HG02970 (cell line): ENCODE results near the gene TBC1D8.
"Not testable (repeated sequence)": the region's sequence is repeated elsewhere in the genome, so short reads cannot be mapped to it uniquely, and the experiment has no call there.

Source experiments
- ATAC-seq: cut with Tn5 transposase; IDR thresholded peaks from one replicate; pipeline ENCODE4 v1.9.1; 2021; ENCODE audit warnings: mild to moderate bottlenecking, moderate library complexity, moderate number of reproducible peaks; ENCODE audit not compliant: unreplicated experiment, low FRiP score

TBC1D8 gene

DNA sequence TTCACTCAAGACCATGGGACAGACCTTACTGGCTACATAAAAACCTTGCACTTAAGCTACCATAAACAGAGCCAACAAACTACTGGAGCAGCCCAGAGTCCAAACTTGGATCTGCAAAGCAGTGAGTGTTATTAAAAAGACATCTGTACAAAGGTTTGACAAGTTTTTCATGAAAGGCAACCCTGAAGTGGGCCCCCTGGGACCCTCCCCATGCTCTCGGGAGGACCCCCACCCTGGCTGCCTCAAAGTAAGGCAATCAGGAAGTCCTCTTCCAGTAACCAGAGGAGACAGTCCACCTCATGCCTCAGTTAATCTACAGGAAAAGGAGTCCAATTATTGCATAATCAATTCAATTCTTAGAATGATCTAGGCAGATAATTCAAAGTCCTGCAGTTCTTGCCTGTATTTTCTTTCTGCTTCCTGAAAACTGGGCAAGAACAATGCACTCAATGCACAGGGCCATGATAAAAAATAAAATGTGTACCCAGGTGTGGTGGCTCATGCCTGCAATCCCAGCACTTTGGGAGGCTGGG is 69.7 kb downstream of the TBC1D8 start:
- no peak for ATAC-seq

DNA sequence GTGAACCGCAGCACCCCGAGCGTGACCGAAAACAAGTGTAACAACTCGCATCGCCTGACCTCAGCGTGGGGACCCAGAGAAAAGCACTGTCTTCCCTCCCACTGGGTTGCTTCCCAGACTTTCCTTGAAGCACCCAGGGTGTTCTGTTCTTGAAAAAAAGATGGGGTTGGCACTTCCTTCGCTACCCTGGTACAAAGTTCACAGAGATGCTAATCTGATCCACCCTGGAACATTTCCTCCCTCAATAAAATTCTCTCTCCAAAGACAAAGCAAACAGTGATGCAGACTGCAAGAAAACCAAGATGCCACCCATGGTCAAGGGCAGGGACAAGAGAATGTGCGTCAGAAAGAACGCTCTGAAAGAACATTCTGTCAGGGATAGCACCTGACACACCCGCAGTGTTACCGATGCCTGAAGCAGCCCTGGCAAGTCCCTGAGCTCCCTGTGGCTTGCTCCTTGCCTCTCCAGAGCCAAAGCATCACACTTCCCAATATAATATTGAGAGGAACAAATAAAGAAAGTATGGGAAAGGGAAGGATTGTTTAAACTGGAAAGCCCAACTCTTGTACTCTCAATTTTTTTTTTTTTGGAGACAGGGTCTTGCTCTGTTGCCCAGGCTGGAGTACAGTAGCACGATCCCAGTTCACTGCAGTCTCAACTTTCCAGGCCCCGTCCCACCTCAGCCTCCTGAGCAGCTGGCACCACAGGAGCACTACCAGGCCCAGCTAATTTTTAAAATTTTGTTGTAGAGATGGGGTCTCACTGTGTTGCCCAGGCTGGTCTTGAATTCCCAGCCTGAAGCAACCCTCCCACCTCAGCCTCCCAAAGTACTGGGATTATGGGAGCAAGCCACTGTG is 70.7 kb downstream of the TBC1D8 start:
- ATAC-seq, result no peak

- ATAC-seq, result no peak
Measured at GRCh38 chr2:101076581-101076980, 74.6 kb downstream of the TBC1D8 start.

GRCh38 chr2:101064868-101065549 is 86.2 kb downstream of the TBC1D8 start:
- no peak for ATAC-seq

DNA sequence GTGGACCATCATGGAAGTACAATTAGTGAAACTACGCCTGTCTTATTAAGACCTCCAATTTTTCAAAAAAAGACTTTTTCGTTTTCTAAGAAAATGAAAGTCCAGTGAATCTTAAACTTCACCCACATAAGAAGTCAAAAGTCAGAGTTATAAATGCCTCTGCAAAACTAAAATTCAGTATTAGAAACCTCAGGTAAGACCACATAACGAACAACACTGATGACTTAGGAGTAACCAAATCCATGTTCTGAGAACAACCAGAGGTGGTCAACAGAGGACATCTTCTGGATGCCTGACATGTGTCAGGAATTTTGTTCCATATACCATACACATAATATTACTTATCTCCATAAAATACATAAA is 86.7 kb downstream of the TBC1D8 start:
- no peak for ATAC-seq

DNA sequence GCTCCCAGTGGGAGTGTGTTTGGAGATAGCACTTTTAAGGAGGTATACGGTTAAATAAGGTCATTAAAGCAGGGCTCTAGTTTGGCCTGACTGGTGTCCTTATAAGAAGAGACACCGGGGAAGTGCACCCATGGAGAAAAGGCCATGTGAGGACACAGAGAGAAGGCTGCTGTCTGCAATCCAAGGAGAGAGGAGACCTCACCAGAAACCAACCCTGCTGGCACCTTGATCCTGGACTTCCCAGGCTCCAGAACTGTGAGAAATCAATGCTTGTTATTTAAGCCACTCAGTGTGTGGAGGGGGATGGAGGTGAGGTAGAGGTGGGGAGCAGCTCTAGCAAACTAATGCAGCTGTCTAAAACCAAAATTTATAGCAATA is 87.1 kb downstream of the TBC1D8 start:
- no peak for ATAC-seq

- no peak for ATAC-seq
Measured at GRCh38 chr2:101063352-101064124, 87.6 kb downstream of the TBC1D8 start.

DNA sequence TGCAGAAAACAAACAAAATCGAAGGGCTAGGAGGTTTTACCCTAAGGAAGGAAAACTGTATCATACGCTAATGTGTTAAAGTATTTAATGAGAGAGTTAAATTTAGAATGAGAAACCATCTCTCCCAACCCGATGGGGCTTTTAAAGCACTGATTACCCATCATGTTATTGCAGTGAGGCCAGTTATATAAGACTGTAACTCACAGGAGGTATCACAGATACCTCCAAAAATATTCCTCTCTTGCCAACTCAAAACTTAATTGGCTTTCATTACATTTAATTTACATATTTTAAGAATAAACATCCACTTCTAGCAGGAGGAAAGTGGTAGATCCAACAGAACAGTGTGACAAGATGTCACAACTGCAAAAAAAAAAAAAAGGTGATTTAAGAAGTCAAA is 92.8 kb downstream of the TBC1D8 start:
- ATAC-seq, result no peak

- no peak for ATAC-seq
Measured at GRCh38 chr2:101057051-101057933, 93.9 kb downstream of the TBC1D8 start.

DNA sequence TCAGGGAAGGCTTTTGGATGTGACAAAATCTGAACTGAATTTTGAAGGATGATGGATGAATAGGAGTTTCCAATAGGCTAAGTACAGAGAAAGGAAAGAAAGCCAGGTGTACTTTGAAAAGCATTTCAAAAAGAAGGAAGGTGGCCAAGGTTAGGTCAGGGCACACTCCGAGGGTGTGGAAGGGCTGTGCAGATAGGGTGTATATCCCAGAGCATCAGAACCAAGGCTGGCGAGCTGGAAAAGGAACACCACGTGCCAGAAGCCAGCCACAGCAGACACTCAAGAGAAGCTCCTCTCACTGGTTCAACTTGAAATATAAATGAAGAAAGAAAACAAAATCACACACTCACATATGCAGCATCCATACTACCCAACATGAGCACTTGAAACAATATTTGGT is 98.1 kb downstream of the TBC1D8 start:
- no peak for ATAC-seq

GRCh38 chr2:101052147-101052546 is 99.0 kb downstream of the TBC1D8 start:
- no peak for ATAC-seq

GRCh38 chr2:101050886-101051285 is 100.3 kb downstream of the TBC1D8 start:
- ATAC-seq, result not testable (repeated sequence)

DNA sequence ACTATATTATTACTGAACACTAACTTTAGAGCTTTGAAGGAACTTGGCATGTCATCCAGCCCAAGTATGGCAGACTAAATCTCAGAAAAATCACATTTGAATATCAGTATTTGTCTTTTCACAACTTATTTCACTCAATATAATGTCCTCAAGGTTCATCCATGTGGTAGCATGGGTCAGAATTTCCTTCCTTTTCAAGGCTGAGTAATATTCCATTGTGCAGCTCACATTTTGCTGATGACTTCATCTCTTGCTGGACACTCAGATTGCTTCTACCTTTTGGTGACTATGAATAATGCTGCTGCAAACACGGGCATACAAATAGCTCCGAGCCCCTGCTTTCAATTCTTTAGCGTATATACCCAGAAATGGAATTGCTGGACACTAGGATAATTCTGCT is 102.4 kb downstream of the TBC1D8 start:
- no peak for ATAC-seq

- ATAC-seq, result no peak
Measured at GRCh38 chr2:101047774-101048173, 103.4 kb downstream of the TBC1D8 start.

DNA sequence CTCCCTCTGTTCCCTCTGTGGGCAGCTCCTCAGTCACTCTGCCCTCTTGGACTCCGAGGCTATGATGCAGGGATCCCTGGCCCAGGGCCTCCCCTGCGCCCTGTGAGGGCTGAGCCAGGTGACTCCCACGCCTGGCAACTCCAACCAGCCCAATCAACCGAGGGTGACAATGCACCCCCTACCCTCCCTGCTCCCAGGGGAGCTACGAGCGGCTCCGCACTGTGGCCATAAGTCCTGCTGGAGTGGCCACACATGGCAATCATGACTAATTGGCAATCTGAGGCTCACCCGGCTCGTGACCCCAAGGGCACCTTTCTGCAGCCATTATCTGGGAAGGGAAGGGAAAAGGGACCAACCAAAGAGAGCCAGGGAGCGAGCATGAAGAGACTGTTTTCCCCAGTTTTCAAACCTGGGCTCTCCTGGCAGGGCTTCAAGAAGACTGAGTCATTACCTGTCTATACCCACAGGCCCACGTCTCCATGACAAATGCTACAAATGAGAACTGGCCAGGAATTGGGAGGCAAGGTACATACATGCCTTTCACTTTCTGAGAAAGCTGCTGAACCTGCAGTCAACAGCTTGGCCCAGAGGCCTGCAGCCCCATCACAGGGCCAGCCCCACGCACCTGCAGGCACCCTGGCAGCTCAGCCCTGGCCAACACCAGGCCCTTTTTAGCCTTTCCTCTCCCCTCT is 104.0 kb downstream of the TBC1D8 start:
- ATAC-seq, result no peak

DNA sequence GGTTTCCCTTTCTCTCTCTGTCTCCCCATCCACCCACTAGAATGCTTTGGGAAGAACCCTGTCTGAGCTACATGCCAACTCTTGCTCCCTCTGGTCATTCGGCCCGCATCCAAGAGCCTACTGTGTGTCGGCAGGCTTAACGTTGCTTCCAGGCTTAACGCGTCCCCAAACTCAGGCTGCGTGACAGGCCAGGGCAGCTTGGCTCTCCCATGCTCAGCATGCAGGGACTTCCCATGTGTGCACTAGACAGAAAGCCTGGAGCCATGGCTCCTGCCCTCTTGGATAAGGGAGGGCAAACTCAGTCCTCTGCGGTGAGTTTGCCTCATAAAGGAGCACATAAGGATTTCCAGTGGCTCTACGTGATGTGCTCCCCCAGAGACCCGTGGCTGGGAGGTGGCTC is 105.9 kb downstream of the TBC1D8 start:
- ATAC-seq, result no peak

- ATAC-seq, result no peak
Measured at GRCh38 chr2:101041413-101041812, 109.8 kb downstream of the TBC1D8 start.

GRCh38 chr2:101040761-101041160 is 110.4 kb downstream of the TBC1D8 start:
- ATAC-seq, result no peak

GRCh38 chr2:101040072-101040471 is 111.1 kb downstream of the TBC1D8 start:
- ATAC-seq, result no peak
